Right lung (tissue), 5 donors: Measurements from ENCODE around the gene PCBP4. TPM values are rescaled to one million over a fixed set of nuclear protein-coding genes. Genes with fewer than 3 reads are reported as not detected.
A peak's percentile ranks its signal among the peaks of the same experiment; 100 is the strongest.
"Not testable (repeated sequence)": the region's sequence is repeated elsewhere in the genome, so short reads cannot be mapped to it uniquely, and the experiment has no call there.

Experiments used
- DNase-seq, 2 donors: peaks; one replicate each; pipeline ENCODE4 v3.0.0-alpha.2; 2013
- polyA plus RNA-seq, 5 donors: library from polyadenylated mRNA; unstranded; fragments of 120-200 nt; gene quantifications; one replicate each; pipeline versions ENCODE4 v1.2.1 to v1.2.3, GENCODE V29; 2013; ENCODE audit warnings: inconsistent platforms in 1 of 5, low replicate concordance in 1 of 5; ENCODE audit not compliant: insufficient read length in 5 of 5, insufficient read depth in 1 of 5

Gene PCBP4
- polyA plus RNA-seq, 5 donors: 35.7 to 67.3 (median 47.7) TPM

DNA sequence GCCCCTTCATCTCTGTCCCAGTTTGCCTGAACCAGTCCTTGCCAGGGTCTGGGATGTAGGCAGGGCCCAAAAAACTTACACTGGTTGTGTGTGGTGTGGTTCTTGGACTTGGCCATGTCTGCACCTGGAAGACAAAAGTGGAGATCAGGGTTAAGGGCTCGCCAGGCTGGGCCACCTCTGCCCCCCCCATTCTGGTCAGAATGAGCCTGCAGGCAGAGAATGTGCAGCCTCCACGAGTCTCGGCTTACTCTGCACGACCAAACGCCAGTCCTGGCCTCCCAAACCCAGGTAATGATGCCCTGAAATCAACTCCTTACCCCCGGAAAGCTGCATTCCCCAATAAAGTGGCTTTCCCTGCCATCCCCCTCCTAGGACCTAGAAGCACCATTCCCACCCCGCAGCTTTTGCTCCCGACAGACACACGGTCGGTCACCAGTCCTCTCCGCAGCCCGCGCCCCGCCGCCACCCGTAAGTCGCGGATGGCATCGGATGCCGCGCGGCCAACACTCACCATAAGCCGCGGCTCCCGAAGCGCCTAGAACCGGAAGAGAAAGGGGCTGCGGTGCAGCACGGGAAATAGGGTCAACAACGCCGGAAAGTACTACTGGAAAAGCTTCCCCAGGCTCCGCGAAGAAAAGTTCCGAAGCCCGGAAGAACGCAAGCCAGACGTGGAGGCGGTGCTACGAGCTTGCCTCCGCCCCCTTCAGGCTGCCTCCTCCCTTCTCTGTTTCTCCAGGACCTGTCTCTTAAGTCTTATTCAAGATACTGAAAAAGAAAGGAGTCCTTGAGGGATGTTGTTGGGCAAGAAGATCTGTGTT, 28.3 kb upstream of the PCBP4 start, which contains the start of gene RPL29:
Gene RPL29 (minus strand): TSS at position 550 of the 818 bp plus-strand sequence. CDS start 434 bp downstream, at position 116.
- DNase-seq: peak; percentile 91 to 94

DNA sequence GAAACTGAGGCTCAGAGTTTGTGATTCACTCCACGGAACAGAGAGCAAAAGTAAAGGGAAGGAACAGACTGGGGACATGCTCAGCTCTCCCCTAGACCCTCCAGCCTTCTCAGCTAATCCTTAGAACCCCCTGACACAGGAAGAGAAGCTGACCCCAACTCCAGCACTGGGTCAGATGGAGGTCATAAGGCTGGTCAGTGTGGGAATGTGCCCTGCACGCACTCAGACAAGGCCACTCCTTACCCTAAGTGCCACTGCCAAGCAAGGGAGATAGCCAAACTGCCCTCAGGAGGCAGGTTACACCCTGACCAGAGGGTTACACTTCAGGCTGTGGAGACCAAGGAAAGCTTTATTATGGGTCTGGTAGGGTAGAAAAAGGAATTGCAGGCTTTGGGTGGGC, 27.3 kb upstream of the PCBP4 start:
- no peak for DNase-seq

DNA sequence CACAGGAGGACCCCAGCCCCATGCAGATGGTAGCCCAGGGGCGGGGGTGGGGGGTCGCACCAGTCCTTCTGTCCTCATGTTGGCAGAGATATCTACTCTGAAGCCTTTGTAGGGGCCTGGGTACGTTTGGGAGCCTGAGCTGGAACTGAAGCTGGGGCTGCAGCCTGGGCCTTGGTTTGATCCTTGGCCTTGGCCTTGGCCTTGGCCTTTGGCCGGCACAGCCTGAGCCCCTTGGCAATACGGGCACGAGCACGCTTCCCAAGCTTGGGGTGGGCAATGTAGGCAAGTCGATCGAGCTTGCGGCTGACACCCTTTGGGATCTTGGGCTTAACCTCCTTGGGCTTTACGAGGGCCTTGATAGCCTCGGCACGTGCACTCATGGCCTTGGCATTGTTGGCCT, 26.4 kb upstream of the PCBP4 start:
- not testable (repeated sequence) for DNase-seq

DNA sequence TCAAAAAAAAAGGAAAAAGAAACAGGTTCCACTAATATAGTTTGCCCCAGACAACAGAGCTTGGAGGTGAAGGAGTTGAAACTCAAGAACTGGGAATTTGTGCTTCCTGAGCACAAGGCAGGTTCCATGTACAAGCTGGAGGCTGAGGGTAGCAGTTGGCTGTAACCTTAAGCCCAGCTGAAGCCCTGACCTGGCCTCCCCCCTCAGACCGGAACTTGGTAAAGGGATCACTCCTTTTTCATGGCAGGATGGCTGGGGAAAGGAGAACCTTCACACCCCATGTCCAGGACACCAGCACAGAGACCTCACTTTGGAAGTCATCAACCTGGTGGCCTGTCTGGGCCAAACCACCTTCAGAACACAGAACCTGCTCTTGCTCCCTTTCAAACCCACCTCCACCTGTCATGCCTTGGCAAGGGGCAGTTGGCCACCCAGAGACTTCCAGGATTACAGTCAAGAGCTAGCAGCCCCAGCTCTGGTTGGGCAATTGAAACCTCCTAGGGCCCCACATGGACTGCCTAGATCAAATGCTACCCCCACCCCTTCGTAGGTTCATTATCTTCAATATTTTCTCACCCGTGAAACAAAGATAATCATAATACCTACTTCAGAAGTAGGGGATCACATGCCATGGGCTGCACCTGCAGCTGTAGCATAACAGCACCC, 24.9 kb upstream of the PCBP4 start:
- no peak for DNase-seq

DNA sequence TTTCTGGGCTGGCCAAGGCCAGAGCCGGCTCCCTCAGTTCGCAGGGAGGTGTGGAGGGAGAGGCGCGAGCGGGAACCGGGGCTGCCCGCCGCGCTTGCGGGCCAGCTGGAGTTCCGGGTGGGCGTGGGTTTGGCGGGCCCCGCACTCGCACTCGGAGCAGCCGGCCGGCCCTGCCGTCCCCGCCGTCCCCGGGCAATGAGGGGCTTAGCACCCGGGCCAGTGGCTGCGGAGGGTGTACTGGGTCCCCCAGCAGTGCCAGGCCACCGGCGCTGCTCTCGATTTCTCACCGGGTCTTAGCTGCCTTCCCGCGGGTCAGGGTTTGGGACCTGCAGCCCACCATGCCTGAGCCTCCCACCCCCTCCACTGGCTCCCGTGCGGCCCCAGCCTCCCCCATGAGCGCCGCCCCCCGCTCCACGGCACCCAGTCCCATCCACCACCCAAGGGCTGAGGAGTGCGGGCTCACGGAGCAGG, 23.3 kb upstream of the PCBP4 start:
- not testable (repeated sequence) for DNase-seq

DNA sequence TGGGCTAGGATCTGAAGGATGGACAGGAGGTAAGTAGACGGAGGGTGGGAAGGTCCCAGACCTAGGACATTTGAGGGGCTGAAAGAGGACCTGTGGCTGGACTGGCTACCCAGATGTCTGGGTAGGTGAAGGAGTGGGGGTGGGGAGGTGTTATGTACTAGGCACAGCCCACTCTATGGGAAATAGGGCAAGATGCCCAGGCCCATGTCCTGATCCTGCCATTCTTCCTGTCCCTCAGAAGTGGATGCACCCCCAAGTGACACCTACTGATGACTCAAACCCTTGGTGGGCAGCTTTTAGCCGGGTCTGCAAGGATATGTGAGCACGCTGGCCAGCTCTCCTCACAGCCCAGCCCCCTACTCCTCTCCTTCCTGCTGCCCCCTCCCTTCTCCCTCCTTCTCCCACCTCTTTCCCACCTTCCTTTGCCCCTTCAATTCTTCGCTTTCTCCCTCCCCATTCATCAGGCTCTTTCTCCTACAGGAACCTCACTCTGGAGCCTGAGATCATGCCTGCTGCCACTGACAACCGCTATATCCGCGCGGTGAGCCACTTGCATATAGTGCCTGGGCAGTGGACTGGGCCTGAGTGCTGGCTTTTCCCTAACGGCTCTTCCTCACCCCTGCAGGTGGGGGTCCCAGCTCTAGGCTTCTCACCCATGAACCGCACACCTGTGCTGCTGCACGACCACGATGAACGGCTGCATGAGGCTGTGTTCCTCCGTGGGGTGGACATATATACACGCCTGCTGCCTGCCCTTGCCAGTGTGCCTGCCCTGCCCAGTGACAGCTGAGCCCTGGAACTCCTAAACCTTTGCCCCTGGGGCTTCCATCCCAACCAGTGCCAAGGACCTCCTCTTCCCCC, 21.3 kb upstream of the PCBP4 start:
- DNase-seq: no peak

DNA sequence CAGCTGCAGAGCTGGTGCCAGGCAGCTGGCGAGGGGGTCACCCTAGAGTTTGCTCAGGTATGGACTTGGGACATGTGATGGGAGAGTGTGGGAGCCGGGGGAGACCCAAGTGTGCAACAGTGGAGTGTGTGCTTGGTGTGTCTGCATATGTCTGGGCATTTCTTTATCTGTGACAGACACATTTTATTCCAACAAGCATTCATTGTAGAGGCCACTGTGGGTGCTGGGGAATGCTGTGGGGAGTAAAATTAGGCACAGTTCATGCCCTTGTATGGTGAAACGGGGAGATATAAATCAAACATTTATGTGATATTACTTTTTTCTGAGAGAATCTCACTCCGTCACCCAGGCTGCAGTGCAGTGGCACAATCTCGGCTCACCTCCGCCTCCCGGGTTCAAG, 20.3 kb upstream of the PCBP4 start:
- DNase-seq: no peak

DNA sequence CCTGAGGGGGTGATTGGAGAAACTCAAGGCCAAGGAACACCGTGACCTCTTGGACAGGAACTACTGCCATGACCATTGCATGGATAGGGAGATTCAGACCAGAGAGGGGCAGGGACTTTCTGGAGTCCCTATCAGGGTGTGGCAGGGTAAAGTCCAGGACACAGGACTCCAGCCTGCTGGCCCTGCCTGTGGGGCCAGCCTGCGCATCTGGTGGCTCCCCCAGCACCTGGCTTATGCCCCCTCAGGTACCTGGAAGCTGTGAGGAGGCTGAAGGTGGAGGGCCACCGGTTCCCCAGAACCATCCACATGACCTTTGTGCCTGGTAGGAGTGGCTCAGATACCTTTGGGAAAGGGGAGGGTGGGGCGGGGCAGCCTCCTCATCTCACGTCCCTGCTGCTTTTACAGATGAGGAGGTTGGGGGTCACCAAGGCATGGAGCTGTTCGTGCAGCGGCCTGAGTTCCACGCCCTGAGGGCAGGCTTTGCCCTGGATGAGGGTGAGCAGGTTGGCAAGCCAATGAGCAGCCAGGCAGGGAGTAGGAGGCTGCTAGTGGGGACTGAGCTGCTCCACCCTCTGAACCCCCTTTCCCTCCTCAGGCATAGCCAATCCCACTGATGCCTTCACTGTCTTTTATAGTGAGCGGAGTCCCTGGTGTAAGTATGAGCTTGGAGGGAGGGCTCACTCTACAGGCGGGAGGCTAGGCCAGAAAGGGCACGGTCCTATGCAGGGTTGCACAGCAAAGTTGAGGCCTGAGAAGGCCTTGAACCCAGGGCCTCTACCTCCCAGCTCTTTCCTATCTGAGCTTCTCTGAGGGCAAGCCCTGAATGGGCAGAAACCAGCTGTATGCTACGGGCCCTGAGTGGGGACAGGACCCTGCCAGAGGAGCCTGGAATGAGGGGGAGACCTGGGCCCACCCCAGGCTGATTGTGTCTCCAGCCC, 19.0 kb upstream of the PCBP4 start:
- no peak for DNase-seq

DNA sequence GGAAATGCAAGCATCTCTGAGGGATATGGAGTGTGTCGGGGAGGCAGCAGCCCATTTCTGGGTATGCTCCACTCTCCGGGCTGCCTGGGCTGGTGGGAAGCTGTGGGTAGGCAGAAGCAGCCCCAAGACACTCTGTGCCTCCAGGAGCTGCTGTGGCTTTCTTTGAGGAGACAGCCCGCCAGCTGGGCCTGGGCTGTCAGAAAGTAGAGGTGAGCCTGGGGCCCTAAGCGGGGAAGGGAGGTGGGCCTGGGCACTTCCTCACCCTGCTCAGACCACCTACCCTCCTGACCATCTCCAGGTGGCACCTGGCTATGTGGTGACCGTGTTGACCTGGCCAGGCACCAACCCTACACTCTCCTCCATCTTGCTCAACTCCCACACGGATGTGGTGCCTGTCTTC, 17.8 kb upstream of the PCBP4 start:
- no peak for DNase-seq

DNA sequence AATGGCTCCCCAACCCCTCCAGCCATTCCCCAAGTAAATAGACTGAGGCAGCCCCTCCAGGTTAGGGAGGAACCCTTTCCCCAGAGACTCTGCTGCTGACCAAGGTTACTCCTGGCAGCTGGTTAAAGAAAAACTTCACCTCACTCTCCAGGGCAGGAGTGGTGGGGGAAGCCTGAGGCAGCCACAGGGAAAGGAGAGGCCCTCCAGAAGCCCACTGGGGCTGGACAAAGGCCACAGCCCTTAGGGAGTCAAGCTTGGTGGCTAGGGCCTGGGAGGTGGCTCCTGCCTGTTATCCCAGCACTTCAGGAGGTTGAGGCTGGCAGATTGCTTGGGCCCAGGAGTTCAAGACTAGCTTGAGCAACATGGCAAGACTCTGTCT, 17.0 kb upstream of the PCBP4 start:
- no peak for DNase-seq

DNA sequence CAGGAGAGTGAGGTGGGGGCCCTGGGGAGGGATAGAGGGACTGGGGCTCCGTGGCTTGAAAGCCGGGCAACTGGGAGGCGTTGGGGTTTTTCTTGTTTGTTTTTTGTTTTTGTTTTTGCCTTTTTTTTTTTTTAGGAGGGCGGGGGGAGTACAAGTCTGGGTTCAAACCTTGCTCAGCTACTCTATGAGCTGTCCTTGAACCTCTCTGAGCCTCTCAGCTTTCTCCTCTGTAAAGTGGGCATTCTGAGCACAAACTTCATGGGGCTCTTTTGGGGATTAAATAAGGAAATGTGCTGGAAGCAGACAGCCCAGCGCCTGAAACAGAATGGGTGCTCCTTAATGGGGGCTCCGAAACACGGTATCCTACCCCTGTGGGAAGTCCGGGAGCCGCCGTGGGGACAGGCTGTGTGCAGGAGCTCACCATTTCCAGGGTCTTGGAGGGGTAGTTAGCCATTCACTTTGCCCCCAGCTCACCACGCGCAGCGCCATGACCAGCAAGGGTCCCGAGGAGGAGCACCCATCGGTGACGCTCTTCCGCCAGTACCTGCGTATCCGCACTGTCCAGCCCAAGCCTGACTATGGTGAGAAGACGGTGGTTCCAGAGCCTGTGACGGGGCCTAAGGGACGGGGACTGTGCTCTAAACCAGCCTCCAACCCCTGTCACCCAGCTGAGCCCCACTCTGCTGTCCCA, 16.5 kb upstream of the PCBP4 start:
- DNase-seq: no peak

DNA sequence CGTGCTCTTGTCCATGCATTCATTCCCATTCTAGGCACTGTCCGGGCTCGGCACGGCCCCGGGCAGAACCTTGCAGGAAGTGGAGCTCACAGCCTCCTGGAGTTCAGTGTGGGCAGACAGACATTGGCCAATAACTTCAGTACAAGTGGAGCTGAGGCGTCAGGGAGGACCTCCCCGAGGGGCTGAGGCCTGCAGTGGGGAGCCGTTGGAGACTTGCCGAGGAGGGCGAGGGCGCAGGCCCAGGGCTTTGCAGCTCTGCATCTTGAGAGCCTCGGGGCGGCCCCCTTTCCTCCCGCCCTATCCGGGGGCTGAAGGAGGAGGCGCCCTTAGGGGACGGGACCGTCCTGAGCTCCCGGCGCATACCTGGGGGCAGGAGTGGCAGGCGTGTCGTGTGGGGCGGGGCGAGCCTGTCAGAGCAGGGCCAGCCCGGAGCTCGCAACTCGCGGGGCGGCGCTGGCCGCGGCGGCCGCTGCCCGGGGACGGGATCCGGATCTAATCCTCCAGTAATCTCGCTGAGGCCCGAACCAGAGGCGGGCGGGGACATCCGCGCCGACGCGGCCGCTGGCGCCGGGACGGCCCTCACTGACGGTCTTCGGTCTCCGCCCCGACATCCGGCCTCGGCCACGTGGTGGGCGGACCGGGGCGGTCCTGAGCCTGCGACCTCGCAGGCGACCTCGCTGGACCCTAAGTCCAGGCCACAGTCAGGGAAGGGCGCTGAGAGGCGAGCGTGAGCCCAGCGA, 15.8 kb upstream of the PCBP4 start, which contains the start of gene ACY1:
Gene ACY1 (plus strand): TSS at position 698 of the 740 bp plus-strand sequence. CDS start 530 bp downstream, outside the sequence.
- peak; percentile 90 to 91 for DNase-seq

DNA sequence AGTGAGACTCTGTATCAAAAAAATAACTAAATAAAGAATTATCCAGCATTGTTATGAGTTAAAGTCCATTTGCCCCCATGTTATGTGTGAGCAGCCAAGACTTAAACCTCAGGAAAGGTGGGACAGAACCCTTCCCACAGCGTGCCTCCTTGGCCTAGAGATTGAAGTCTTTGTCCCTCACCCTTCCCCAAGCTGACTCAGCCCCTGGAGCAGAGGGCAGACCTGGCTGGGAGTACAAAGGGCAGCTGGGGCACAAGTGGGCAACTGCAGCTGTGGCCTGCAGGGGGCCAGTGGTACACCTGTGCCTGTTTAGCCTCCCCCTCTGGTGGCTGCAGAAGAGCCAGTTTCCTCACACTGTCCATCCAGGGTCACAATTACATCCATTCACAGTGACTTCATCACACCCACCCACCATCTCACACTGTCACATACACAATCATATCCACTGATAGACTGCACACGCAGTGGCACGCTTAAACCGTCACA, 15.1 kb upstream of the PCBP4 start:
- DNase-seq: no peak

DNA sequence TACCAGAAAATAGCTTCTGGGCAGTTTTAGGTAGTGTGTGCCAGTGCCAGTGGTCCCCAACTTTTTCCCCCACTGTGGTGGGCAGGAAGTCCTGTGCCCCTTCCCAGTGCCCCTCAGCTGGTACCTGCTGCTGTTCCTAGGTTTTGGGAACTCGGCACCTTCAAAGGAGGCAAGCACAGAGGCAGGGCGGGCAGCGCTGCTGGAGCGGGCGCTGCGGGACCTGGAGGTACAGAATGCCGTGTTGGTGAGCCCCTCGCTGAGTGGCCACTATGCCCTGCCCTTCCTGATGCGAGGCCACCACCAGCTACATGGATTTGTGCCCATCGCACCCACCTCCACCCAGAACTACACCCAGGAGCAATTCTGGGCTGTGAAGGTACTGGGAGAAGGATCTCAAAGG, 13.0 kb upstream of the PCBP4 start:
- DNase-seq: no peak

DNA sequence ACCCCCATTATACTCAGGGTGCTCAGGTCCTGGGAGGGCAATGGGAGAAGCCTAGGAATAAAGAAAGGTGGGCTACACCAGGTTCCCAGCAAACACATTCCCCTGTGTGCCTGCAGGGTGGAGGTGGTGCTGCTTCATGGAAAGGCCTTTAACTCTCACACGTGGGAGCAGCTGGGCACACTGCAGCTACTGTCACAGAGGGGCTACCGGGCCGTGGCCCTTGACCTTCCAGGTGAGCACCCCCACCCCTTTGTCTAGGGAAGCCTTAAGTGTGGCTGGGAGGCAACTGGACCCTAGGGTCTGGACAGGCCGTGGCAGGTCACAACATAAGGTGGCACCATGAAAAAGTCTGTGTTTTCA, 10.9 kb upstream of the PCBP4 start:
- DNase-seq: no peak

DNA sequence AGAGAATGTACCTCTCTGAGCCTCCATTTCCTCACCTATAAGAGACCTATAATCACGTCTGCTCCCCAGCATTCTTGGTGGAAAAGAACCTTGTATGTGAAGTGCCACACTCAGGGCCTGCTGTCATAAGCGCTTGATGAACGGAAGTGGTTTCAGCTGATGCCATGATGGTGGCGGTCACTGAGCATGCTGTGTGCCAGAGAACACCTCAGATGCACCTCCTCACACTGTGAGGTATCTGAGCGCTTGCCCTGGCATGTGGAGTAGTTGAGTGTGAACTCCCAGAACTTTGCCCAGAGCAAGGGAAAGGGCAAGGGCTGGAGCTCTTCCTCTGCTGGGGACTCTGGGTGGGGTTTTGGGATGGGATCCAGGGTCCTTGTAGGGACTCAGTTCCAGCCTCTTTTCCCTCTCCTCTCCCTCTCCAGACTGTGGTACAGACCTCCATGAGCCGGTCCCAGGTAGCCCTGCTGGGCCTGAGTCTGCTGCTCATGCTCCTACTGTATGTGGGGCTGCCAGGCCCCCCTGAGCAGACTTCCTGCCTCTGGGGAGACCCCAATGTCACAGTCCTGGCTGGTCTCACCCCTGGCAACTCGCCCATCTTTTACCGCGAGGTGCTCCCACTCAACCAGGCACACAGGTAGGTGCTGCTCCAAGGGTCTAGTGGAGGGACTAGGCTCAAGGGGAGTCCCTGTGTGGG, 10.3 kb upstream of the PCBP4 start:
- no peak for DNase-seq

DNA sequence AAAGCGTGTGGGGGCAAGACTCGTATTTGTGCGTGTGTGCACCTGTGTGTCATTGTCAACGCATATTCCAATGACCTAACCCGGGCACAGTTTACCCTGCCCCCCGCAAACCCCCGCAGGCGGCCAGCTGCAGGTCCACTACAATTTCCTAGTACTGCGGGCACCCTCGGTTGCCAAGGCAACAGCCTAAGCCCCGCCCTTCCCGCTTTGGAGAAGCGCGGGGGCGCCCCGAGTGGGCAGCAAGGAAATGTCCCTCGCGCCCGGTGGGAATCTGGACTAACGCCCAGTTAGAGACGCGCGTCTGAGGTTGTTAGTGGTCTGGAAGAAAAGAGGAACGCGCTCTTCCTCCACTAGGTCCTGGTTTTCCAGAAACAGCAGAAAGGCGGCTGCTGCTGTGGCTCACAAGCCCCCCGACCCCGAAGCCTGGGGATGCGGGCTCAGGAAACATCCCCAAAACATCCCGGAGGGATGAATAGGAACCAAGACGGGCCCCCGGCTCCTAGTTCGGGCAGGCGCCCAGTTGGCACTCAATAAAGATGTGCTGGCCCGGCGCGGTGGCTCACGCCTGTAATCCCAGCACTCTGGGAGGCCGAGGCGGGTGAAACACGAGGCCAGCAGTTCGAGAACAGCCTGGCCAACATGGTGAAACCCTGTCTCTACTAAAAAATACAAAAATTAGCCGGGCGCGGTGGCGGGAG, 8.7 kb upstream of the PCBP4 start:
- DNase-seq: peak; percentile 70 to 74
